Right ventricle myocardium inferior (tissue), 1 donor: ENCODE results near the gene CHN2. TPM values are rescaled to one million over a fixed set of nuclear protein-coding genes. Genes with fewer than 3 reads are reported as not detected.
A peak's percentile ranks its signal among the peaks of the same experiment; 100 is the strongest.

ENCODE experiments used
- ATAC-seq: fragments of 200-7000 bp; cut with Tn5 transposase; one replicate; pipeline ENCODE4 v1.9.1; 2020; ENCODE audit warnings: mild to moderate bottlenecking, moderate library complexity
- DNase-seq: peaks from one replicate; pipeline ENCODE4 v3.0.0; 2021; ENCODE audit errors: missing footprints
- intact Hi-C: fragments of 100-400 bp; cut with DNase I; formaldehyde crosslinking; loops from one replicate; pipeline ENCODE4 v1.11.0; 2022
- total RNA-seq: library from RNA; stranded (reverse); fragmentation: NEBNext Ultra II Directional; extraction: Animal tissue kit (Norgen Biotek cat#: 25700); gene quantifications from one replicate; pipeline ENCODE4 v1.2.1, GENCODE V29; 2021
- donor health status: DM: no; HTN: yes; CAD: no; lungs with severe emphysema.

Gene CHN2
- total RNA-seq, 1 donor from 2014 or later: 20.2 TPM

DNA sequence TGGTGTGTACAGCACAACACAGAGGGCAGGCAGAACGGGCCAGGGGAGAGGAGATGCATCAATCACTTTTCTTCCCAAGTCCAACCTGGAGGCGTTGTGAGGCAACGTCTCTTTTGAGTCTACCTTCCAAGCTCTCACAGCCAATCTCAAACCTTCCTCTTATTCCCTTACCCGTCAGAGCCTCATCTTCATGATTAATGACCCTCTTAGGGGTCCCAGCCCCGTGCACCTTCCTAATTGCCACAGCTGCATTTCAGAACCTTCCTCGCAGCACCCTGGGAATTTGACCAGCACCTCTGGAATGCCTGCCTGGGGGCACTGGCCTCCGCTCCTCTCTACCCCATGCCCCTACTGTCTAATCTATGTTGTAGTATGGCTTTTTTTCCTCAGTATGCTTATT, 199.7 kb downstream of the CHN2 start:
- intact Hi-C loops: no loop called here
- DNase-seq: no peak
- ATAC-seq: no peak

DNA sequence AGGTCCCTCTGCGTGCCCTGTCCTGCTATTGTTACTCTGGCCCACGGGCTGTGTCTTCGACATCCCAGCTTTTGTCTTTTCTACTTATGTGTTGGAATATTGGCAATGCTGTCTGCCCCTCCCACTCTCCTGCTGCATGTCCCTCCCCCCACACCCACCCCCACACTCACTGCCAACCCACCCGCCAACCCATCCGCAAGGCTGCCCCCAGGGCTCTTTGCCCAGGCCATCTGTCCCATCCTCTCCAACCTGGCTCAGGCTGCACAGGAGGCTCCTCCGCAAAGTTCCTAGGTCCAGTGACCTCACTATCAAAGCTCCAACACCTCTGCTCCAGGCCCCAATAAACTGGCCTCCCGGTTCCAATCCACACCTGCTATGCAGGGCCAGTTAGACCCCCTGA, 202.0 kb downstream of the CHN2 start:
- intact Hi-C loops: no loop called here
- ATAC-seq (no peak), DNase-seq (no peak)

DNA sequence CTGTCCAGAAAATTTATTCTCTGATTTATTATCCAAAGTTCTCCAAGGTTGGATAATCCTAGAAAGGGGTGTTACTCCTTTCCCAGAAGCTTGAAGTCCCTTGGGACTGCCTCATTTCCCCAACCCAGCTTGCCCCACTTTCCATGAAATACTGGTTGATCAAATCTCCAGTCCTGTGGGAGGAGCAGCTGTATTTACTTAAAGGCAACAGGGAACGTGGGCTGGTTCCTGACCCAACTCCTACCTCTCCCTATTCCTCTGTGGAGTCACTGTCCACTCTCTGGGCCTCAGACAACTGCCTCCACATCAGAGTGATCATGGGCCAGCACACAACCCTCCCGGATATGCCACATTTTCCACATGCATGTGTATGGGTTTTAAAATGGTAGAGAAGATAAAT, 202.8 kb downstream of the CHN2 start:
- ATAC-seq: no peak
- no peak for DNase-seq
- intact Hi-C loops: no loop called here

DNA sequence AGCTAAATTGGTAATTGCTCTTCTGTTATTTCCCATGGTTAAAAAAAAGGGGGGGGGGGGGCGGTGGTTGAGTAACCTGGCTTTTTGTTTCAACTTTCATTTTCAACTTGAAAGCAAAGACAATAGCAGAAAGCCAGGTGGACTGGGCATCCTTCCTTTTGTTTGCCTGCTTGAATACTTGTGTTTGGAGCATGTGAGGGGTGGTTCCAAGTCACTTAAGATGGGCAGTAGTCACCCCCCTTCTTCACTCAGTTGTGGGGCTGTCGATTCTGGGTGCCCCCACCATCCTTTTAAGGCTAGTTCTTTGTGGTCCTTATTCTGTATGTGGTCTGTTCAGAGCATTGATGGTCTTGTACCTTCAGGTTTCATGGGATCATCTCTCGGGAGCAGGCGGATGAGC, 203.4 kb downstream of the CHN2 start:
- ATAC-seq (no peak), DNase-seq (no peak)
- intact Hi-C loops: no loop called here

DNA sequence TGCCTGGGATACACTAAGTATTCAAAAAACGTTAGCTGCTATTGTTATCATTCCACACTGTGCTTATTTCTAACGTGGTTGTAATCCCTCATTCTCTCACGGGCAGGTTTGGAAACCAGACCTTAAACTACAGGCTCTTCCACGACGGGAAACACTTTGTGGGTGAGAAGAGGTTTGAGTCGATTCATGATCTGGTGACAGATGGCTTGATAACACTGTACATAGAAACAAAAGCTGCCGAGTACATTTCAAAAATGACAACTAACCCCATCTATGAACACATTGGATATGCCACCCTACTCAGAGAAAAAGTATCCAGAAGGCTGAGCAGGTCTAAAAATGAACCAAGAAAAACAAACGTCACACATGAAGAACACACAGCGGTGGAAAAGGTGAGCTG, 205.9 kb downstream of the CHN2 start:
- DNase-seq (no peak), ATAC-seq (no peak)
- intact Hi-C loops: no loop called here

DNA sequence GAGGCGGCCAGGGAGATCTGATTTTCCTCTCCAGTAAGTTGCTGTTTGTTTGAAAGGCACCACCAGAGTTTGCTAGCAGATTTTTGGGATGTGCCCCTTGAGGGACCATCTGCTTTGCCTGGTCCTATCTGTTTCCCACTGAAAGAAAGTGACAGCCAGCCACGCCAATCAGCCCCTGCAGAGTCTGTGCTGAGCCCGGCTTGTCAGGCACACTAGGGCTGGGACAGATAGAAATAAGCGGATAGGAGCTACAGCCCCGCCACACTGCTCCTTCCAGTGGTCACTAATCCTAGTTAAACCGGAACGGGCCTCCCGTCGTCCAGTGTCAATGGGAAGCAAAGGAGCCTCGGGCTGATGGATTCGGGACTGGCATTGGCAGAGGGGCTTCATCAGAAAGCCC, 207.2 kb downstream of the CHN2 start:
- ATAC-seq (no peak), DNase-seq (no peak)
- intact Hi-C loops: no loop called here

DNA sequence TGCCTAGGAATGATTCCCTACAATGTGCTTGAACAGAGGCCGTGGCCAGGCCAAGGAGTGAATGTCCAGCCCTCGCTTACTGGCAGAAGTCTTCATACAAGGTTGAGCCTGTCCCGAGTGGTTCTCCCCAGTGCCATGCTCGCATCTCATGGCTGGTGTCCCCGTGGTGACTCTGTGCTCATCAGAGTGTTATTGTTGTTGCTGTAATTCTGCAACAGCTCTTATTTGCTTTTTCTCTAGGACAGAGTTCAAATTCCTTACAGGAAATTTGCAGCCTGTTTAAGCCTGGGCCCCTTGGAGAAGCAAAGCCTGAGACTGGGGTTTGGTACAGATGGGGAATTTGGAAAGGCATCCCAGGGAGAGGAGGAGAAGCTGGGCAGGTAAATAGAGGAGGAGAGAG, 211.3 kb downstream of the CHN2 start:
- ATAC-seq: no peak
- intact Hi-C loops: loop anchor here (5.0 kb wide), 2 partner anchors 214 to 299 kb away; partner anchors contain the start of gene CHN2
- no peak for DNase-seq

DNA sequence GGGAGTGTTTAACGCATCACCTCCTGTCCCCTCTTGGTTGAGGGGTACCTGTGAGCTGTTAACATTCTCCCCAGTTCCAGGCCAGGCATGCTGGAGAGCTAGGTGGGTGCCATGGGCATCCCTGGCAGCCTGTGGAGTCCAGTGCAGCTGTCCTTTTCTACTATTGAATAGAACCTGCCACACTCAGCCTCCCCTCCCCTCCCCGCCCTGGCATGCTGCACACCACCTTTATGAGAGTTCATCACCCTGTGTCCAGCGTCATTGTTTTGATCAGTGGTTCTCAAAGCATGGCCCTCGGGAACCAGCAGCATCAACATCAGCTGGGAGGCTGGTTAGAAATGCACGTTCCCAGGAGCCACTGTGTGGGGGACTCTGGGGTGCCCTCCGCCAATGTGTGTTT, 211.8 kb downstream of the CHN2 start:
- ATAC-seq: no peak
- DNase-seq: no peak
- intact Hi-C loops: loop anchor here (5.0 kb wide), 2 partner anchors 214 to 299 kb away; partner anchors contain the start of gene CHN2

DNA sequence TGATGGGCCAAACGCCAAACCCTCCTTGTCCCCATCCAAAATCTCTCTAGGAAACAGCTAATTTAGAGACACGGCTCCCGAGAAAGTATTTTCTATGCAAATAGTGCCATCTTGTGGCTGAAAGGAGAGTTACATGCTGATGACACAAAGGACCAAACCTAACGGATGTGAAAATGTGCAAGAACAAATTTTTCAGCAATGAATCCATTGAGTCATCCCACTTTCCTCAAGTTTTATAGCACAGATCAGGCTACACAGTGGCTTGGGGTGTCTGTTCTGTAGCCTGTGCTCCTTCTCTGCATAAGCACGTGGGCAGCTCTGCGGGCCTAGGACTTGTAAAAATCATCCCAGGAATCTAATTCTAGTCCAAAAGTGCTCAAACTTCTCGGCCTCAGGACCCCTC, 214.3 kb downstream of the CHN2 start:
- intact Hi-C loops: loop anchor here (1.0 to 5.0 kb wide), 3 partner anchors 217 to 488 kb away; partner anchors contain the start of gene CHN2
- peak; percentile 28 for ATAC-seq
- no peak for DNase-seq

DNA sequence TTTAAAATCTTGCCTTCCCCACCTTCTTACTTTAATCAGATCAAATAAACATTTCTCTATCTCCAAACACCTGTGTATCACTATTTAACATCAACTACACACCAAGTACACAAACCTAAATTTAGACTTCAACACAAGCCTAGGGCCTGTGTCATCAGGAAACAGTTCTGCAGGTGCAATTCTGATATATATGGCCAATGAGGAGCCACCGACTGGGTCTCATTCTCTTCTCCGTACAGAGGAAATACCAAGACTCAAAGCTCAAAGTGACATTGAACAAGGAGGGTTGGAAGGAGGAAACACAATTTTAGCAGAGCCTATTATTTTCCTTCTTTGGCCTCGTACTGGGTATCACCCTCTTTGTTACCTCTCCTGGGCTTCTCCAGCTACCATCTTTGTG, 216.4 kb downstream of the CHN2 start:
- no peak for ATAC-seq
- intact Hi-C loops: no loop called here

DNA sequence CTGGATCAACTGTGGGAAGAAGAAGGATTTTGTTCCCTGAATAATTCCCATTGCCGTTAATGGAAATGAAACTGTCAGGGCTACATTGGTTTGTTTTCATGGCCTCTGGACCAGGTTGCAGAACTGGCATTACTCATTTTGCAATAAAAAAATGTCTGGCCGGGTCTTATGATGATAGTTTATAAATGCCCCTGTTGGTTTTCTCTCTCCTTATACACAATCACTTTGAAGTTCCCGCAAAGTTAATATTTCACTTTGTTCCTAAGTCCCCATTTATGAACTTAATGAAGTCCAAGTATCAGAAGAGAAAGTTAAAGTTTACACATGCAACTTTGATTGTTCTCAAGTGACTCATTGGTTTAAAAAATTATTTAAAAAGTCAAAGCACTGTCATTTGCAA, 218.3 kb downstream of the CHN2 start:
- intact Hi-C loops: no loop called here
- DNase-seq (no peak), ATAC-seq (no peak)

More for the DNA sequence above, 216.4 kb downstream of the CHN2 start:
- no peak for DNase-seq

DNA sequence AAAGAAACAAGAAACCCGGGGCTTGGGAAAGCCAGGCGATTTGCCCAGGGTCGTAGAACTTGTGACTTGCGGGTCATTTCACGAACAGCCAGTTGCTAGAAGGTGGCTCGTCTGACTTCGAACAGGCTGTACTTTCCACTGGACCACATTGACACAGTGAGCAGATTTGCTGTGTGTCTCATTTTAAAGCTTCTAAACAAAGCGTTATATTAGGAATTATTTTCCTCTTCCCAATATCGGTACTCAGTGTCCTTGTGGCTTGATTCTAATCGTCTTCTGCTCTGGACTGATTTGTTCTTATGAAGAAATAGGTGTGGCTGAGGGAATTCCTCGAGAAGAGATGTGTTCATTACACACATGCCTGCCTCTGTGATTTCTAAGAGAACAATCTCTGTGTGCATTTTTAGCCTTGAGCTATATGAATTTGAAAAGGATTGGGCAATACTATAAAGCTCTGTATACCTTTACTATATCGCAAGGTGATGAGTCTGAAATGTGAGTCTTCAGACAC, 219.1 kb downstream of the CHN2 start:
- DNase-seq (no peak), ATAC-seq (no peak)
- intact Hi-C loops: no loop called here

DNA sequence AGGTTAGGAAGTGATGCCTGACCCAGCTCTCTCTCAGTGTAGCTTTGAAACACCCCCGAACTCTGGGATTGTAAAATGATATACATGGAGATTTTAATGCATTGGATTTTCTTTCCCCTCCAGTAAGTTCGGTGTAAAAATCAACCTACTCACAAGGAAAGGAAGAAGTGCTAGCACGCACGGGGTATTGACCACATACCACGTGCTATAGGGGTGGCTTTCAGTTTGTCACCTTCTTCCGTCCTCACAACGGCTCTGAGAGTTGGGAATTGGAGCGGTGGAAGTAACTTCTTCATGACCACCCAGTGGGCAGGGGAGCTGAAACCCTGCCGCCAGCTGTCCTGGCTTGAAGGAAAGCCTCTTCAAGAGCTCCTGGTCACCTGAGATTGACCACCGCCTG, 219.6 kb downstream of the CHN2 start:
- DNase-seq: no peak
- intact Hi-C loops: no loop called here
- no peak for ATAC-seq

DNA sequence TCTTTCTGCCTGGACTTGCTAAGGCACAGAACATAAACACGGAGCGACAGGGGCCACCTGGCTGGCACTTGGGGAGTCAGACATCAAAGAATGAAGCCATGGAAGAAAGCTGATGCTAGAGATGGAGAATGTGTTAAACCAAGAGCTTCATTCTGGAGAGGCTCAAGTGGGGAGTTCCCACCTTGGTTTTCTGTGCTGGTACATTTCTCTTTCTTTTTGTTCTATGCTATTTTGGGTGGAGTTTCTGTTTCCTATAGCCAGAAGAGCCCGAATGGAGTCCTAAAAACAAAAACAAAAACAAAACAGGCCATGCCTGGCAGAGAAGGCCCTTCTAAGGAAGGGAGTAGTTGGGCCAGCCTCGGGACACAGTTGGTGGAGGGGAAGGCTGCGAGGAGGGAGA, 220.6 kb downstream of the CHN2 start:
- intact Hi-C loops: no loop called here
- no peak for ATAC-seq

DNA sequence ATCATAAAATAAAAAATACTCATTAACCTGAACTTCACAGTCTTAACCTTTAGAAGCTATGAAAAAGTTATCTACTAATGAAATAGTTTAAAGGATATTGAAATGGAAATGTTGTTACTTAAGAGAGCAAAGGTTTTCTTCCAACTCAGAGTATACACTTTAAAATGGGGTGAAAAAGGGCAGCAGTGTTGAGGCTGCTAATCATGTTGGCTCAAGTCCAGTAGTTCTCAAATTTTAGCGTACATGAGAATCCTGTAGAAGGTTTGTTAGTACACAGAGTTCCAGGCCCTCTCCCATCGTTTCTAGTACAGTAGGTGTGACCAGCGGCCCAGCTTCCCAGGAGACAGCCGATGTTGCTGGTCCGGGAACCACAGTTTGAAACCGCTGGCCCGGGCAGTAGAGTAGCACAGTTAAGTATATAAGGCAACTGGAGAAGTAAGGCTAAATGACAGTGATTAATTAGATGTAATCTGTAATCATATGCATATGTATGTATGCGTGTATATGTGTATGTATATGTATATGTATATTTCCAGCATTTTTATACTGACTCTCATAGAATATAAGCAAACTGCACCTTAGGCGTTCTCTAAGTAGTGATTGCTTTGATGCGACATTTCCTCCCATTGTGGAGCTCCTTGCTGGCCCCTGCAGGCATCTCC, 221.8 kb downstream of the CHN2 start:
- intact Hi-C loops: no loop called here
- DNase-seq (no peak), ATAC-seq (no peak)

More for the DNA sequence above, 220.6 kb downstream of the CHN2 start:
- DNase-seq: no peak

DNA sequence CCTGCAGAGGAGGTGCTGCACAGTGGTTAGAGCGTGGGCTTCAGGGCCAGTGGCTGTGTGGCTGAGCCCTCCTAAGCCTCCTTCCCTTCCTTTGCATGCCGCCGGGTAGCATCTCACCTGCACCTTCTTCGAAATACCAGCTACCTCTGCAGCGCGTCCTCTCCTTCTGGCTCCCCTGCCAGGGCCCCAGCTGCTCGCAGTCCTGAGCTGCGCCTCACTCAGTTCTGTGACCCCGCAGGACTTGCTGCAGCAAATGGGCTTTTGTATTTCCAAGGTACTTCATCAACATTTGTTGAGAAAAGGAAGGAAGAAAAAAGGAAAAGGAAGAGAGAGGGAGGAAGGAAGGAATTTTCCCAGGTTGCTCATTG, 222.3 kb downstream of the CHN2 start:
- ATAC-seq (no peak), DNase-seq (no peak)
- intact Hi-C loops: no loop called here

DNA sequence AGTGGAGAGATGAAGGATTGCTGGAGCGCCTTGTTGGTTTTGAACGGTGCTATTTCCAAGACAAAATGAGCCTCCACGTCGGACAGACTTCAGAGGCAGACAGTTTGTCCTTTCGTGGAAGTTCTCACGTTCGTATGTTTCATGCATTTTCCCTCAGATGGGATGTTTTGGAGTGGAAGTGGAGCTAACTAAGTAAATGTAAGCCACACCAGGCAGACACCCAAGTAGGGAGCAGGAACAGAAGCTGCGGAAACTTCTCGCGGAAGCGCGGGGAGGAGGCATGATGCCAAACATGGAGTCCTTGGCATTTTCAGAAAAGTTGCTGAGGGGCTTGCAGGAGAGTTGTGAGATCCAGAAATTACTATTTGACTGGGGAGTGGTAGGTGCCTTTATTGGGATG, 223.5 kb downstream of the CHN2 start:
- intact Hi-C loops: no loop called here
- ATAC-seq (no peak), DNase-seq (no peak)

DNA sequence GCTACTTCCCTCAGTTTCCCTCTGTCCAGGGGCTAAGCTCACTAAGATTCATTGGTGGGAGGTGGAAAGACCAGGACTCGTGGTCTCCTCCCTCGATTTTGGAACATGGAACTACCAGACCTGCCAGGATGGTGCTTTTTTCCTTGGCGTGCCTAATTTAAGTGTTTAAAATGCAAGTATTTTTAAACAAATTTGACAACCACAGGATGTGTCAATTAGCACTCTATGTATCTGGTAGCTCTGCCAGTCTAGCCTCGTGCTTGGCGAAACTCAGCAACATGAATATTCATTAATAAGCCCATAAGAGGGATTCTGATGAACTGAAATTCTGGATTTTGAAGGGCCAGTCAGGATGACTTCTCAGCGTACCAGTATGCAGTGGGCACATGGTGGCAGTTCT, 224.1 kb downstream of the CHN2 start:
- no peak for ATAC-seq
- intact Hi-C loops: no loop called here
- DNase-seq: no peak

DNA sequence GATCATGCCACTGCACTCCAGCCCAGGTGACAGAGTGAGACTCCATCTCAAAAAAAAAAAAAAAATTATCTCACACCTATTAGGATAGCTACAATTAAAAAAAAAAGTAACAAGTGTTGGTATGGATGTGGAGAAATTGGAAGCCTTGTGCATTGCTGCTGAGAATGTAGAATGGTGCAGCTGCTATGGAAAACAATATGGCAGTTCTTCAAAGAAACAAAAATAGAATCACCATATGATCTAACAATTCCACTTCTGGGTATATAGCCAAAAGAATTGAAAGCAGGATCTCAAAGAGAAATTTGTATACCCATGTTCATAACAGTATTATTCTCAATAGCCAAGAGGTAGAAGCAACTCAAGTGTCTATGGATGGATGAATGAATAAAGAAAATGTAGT, 225.4 kb downstream of the CHN2 start:
- intact Hi-C loops: no loop called here
- DNase-seq: no peak
- no peak for ATAC-seq

DNA sequence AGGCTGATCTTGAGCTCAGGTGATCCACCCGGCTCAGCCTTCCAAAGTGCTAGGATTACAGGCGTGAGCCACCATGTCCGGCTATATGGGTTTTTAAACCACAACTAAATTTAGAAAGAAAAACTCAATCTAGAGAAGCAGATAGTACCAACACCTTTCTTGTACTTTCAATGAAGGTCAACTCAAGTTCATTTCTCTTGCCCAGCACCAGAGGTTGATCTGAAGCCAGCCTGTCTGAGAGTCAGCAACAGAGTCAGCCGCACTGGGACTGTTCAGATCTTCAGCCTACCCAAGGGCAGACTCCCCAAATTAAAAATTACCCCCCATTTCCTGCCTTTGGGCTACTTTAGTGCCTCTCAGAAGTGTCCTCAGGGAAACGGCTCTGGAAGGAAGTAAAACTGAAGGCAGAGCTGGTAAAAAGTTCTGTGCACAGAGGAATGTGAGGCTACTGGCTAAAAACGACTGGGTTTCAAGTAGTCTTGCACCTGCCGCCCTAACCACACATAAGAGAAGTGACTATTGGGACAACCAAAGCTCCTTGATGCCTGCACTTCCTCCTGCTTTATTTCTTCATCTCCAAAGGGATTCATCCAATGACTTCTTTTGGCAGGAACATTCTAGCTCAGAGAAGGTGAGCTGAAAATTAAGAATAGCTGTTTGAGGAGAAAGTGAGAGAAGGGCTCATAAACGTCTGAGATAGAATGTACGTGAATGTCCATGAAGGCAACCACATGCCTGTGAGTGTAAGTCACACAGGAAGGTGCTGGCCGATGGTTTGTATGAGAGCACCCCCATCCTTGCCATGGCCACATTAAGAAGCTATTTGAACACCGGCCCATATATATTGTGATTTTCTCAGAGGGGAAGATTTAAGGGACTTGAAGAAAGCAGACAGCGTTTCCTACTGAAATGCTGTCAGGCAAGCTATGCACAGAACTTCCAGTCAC, 226.7 kb downstream of the CHN2 start:
- ATAC-seq (no peak), DNase-seq (no peak)
- intact Hi-C loops: no loop called here
